GM10266 (cell line): ENCODE measurements around the gene PTK7.

Experiments used
- DNase-seq: peaks from one replicate; pipeline ENCODE4 v3.0.0; 2012; ENCODE audit errors: extremely low spot score
- TF ChIP-seq, protein P1 (sequence below): IDR thresholded peaks from 2 replicates; pipeline ENCODE4 v1.5.1; 2012; ENCODE audit warnings: mild to moderate bottlenecking, low read depth; ENCODE audit not compliant: control insufficient read depth, insufficient read depth; ENCODE audit errors: missing control alignments

The PTK7 gene

DNA sequence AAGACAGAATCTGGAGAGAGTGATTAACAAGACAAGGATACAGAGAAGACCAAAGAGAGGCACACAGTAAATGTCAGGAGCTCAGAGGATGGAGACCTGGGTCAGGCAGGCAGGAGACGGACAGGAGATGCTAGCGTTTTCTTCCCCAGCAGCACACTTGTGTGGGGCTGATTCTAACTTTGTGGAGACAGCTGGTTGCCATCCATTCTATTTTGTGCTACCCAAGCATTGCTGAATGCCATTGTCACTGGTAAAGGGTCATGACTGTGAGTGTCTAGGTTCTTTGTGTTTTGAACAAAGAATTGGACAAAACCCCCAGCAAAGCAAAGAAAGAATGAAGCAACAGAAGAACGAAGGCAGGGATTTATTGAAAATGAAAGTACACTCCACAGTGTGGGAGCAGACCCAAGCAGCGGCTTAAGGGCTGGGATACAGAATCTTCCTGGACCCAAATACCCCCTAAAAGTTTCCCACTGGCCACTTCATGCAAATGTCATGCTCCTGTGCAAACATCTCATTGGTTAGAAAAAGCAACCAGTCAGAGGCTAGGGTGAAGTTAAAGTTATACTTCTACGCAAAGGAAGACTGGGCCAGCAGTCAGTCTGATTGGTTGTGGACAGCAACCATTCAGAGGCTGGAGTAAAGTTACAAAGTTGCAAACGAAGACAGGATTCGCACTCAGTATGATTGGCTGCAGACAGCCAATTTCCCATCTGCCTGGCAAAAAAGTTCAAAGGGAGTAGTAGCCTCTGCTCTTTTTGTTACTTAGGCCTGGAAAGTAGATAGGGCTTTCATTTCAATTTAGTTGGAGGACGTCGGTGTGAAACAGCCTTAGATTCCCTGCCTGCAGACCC lies 17.5 kb downstream of the PTK7 start:
- TF ChIP-seq, protein P1, sequence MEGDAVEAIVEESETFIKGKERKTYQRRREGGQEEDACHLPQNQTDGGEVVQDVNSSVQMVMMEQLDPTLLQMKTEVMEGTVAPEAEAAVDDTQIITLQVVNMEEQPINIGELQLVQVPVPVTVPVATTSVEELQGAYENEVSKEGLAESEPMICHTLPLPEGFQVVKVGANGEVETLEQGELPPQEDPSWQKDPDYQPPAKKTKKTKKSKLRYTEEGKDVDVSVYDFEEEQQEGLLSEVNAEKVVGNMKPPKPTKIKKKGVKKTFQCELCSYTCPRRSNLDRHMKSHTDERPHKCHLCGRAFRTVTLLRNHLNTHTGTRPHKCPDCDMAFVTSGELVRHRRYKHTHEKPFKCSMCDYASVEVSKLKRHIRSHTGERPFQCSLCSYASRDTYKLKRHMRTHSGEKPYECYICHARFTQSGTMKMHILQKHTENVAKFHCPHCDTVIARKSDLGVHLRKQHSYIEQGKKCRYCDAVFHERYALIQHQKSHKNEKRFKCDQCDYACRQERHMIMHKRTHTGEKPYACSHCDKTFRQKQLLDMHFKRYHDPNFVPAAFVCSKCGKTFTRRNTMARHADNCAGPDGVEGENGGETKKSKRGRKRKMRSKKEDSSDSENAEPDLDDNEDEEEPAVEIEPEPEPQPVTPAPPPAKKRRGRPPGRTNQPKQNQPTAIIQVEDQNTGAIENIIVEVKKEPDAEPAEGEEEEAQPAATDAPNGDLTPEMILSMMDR, result no peak
- DNase-seq, result no peak

DNA sequence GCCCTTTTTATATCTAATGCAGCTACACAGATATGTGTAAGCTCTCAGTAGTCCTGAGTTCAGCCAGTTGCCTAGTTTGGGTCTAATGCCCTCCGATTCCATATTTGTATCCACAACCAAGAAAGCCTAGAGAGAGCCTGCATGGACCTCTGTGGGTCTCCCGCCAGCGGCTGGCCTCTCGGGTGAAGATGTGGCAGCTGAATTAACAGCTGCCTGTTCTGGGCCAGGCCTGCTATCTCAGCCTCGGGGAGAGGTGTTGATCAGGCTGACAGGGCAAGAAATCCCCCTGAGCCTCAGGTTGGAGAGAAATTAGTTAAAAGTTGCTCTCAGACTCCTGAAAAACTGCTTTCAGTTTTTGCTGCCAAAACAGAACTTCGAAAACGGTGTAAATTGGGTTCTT lies 19.8 kb downstream of the PTK7 start:
- TF ChIP-seq, protein P1, result no peak
- DNase-seq, result no peak

DNA sequence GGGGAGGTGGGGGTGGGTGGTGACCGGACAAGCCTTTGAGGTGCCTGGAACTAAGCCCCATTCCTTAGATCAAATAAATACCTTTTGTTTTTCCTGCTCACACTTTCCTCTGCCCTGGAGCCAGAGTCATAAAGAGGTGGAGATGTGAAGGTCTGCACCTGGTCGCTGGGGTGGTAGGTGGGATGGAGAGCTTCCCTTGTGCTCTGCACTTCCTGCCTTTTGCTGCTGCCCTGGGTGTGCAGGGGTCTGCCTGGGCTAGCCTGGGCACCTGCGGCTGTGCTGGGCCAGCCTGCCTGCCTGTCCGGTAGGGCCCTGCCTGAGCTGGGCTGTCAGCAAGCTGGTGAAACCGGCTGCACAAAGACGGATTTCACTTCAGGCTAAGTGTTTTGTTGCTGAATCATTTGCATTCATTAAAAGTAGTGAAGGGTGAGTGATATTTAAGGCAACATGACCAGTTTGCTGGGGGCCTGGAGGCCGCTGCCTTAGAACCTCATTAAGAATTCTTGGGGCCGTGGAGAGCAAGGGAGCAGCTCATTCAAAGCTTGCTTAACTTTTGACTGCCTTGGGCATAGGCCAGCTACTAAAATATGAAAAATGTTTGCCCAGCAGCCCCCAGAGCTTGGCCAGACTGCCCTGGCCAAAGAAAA lies 20.5 kb downstream of the PTK7 start:
- TF ChIP-seq, protein P1, result no peak
- DNase-seq, result no peak

DNA sequence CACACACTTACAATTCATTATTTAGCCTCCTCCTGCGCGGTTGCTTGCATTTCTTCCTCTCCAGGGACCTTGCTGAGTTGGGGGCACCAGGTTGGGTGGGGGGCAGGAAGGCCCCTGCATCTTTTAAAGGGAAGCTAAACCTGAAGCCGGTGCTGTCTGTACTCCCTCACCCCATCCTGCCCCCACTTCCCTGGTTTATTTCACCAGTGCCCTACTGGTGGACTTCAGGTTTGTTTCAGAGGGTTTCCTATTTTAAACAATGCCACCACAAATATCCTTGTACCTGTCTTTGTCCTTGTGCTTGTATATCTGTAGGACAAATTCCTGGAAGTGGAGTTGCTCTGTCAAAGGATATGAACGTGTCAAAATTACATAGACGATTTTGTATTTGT lies 21.0 kb downstream of the PTK7 start:
- TF ChIP-seq, protein P1, result no peak
- no peak for DNase-seq

DNA sequence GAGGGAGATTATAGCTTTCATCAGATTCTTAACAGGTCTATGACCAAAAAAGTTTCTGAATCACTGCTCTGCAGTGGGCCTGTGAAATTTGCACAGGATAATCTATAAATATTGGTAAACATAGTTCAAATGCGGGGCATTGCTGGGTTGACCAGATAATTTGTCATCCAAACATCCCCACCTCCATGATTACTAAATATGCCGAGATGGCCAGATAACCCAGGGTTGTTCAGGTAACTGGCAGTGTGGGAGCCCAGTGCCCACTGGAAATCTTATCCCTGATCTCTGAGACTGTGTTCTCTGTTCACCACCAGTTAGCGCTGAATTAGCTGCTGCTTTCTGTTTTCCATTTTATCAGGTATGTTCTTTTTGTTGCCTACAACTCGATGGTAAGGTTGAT lies 21.4 kb downstream of the PTK7 start:
- no peak for DNase-seq
- TF ChIP-seq, protein P1, result no peak

DNA sequence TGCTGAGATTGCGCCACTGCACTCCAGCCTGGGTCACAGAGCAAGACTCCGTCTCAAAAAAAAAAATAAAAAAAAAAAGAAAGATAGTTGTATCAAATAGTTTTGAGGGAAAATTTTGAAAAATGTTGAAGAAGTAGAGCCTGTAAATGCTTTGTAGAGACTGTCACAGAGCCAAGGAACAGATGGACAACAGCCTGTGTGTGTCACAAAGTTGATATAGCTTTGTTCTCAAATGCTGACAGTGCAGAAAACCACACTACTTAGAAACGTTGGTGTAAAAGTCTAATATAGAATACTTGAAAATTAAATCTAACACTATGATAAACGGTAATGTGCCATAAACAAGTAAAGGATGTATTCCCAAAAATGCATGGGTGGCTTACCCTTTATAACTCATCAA lies 25.4 kb downstream of the PTK7 start:
- DNase-seq, result no peak
- TF ChIP-seq, protein P1, result no peak

DNA sequence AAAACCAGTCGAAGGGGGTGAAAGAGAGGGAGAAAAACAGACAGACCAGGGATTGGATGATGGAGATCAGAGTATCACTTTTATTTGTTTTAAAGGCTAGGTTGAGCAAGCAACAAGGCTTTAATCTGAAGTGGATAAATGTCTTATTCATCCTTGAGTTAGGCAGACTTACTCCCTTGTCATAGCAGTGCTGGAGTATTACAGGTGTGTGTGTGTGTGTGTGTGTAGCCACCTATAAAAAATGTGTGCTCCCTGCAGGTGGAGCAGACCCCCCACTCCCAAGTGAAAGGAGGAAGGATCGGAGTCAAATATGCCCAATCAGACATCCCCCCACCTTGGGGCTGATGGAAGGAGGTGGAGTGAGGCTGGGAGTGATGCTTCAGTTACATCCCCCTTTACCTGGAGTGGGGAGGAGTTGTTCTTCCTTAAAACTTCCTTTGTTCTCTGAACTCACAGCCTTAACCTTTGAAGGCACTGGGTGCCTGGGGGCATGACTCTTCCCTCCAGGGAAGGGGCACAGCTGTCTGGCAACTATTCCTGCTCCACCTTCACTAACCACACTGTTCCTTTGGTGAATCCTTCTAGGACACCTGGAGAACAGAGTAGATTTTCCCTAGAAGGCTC lies 27.3 kb downstream of the PTK7 start:
- no peak for DNase-seq
- TF ChIP-seq, protein P1, result no peak
